ENCODE measurements around the gene KIN.
A peak's percentile ranks its signal among the peaks of the same experiment; 100 is the strongest.

KIN gene

DNA sequence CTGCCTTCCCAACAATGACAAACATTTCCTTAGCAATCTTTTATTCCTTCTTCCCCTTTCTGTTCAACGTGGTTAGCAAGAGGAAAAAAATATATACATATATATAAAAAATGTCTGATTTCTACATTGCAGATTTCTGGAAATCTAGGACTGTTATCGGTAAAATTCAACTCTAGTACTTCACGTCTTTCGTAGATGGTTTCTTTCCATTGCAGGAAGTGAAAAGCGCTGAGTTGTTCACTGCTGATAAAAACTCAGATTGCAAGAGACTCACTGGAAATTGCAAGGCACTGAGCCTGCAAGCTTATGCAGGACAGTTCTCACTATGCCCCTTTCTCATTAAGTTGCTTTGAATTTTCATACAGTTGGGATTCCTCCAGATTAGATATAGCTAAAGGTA, 23.9 kb downstream of the KIN start:
- no peak for TF ChIP-seq YY2 (tag by site-specific recombination; IDR thresholded peaks at IDR 0.05)
- TF ChIP-seq SALL2 (tag by site-specific recombination; IDR thresholded peaks at IDR 0.05; ENCODE audit: borderline replicate concordance) = no peak
- no peak for TF ChIP-seq ZNF157 (tag by site-specific recombination; IDR thresholded peaks at IDR 0.05)
- no peak for TF ChIP-seq ZNF184 (tag by site-specific recombination; IDR thresholded peaks at IDR 0.05)
- TF ChIP-seq ZNF138 (tag by site-specific recombination; IDR thresholded peaks at IDR 0.05; ENCODE audit: borderline replicate concordance) = no peak
- TF ChIP-seq ZNF529 (tag by site-specific recombination; IDR thresholded peaks at IDR 0.05; ENCODE audit: insufficient replicate concordance) = no peak
- TF ChIP-seq, protein P1, sequence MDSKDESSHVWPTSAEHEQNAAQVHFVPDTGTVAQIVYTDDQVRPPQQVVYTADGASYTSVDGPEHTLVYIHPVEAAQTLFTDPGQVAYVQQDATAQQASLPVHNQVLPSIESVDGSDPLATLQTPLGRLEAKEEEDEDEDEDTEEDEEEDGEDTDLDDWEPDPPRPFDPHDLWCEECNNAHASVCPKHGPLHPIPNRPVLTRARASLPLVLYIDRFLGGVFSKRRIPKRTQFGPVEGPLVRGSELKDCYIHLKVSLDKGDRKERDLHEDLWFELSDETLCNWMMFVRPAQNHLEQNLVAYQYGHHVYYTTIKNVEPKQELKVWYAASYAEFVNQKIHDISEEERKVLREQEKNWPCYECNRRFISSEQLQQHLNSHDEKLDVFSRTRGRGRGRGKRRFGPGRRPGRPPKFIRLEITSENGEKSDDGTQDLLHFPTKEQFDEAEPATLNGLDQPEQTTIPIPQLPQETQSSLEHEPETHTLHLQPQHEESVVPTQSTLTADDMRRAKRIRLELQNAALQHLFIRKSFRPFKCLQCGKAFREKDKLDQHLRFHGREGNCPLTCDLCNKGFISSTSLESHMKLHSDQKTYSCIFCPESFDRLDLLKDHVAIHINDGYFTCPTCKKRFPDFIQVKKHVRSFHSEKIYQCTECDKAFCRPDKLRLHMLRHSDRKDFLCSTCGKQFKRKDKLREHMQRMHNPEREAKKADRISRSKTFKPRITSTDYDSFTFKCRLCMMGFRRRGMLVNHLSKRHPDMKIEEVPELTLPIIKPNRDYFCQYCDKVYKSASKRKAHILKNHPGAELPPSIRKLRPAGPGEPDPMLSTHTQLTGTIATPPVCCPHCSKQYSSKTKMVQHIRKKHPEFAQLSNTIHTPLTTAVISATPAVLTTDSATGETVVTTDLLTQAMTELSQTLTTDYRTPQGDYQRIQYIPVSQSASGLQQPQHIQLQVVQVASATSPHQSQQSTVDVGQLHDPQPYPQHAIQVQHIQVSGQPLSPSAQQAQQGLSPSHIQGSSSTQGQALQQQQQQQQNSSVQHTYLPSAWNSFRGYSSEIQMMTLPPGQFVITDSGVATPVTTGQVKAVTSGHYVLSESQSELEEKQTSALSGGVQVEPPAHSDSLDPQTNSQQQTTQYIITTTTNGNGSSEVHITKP (tag by site-specific recombination; IDR thresholded peaks at IDR 0.05) = no peak
- Histone ChIP-seq H3K9me3 (ENCODE audit: control insufficient read depth, insufficient read depth, low read depth, low read length) (no peaks in the 10 kb centered on the region), H3K4me3 (ENCODE audit: low read depth, low read length) (no peak overlapping the region), H3K36me3 (ENCODE audit: control insufficient read depth in 2 of 2, insufficient read depth in 1 of 2, low read length in 2 of 2) (peaks cover 81 to 83% of the 10 kb centered on the region in 2 experiments), H3K4me1 (ENCODE audit: control insufficient read depth, insufficient read depth, low read length) (no peaks in the 10 kb centered on the region), H3K27ac (ENCODE audit: extremely low read depth, low read depth, low read length) (no peak overlapping the region)
- POLR2A ChIA-PET = no interaction called here
- CTCF ChIA-PET = no interaction called here

DNA sequence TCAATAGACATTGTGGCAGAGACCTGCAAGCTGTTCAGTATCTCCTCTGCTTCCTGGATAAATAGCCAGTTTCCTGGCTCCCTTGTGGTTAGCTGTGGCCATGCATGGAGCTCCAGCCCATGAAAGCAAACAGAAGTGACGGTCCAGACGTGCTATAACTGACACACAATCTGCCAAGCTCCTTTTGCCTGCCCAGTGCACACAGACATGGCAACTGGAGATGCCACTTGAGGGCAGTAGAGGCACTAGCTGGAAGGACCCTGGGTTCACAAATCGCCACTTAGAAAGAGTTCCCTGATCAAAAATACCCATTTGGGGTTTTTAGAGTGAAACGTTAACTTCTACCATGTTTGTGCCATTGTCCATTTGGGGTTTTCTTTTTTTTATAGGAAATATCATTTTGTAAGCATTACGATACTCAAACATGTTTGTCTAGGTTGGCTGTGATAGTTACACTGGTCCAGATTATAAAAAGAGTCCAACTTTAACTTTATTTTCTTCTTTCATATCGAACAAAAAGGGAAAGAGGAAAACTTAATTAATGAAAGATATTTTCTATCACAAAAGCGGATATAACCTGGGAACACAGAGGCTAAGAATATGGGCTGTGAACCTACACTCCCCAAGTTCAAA, 31.3 kb downstream of the KIN start:
- ChIA-PET POLR2A (no interaction called here), CTCF (interaction anchor here (0.6 to 1.2 kb wide), 7 partner anchors 18 to 1538 kb away, joined by 3 to 4 read pairs (median 3); no protein-coding TSS in a partner anchor)
- Histone ChIP-seq H3K4me1 (ENCODE audit: control insufficient read depth, insufficient read depth, low read length) (no peaks in the 10 kb centered on the region), H3K36me3 (ENCODE audit: control insufficient read depth in 2 of 2, insufficient read depth in 1 of 2, low read length in 2 of 2) (peaks cover 67 to 79% of the 10 kb centered on the region in 2 experiments), H3K9me3 (ENCODE audit: control insufficient read depth, insufficient read depth, low read depth, low read length) (no peaks in the 10 kb centered on the region), H3K27ac (ENCODE audit: extremely low read depth, low read depth, low read length) (no peak overlapping the region), H3K4me3 (ENCODE audit: low read depth, low read length) (no peak overlapping the region)
- TF ChIP-seq ZNF654 (tag by site-specific recombination; IDR thresholded peaks at IDR 0.05; ENCODE audit: low read depth) (peak; percentile 34), ZNF133 (tag by site-specific recombination; IDR thresholded peaks at IDR 0.05) (no peak)

DNA sequence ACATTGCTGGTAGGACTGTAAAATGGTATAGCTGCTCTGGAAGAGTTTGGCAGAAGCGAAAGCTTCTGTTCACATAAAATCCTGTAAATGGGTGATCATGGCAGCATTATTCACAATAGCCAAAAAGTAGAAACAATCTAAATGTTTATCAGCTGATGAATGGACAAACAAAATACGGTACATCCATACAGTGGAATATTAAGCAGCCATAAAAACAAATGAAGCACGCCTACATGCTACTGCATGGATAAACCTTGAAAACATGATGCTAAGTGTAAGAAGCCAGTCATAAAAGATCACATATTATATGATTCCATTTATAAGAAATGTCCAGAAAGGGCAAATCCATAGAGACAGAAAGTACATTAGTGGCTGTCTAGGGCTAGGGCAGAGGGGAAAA, 32.7 kb downstream of the KIN start:
- Histone ChIP-seq H3K9me3 (ENCODE audit: control insufficient read depth, insufficient read depth, low read depth, low read length) (no peaks in the 10 kb centered on the region), H3K4me1 (ENCODE audit: control insufficient read depth, insufficient read depth, low read length) (no peaks in the 10 kb centered on the region), H3K36me3 (ENCODE audit: control insufficient read depth in 2 of 2, insufficient read depth in 1 of 2, low read length in 2 of 2) (peaks cover 57 to 66% of the 10 kb centered on the region in 2 experiments), H3K4me3 (ENCODE audit: low read depth, low read length) (no peak overlapping the region), H3K27ac (ENCODE audit: extremely low read depth, low read depth, low read length) (no peak overlapping the region)
- ChIA-PET CTCF (interaction anchor here (0.7 kb wide), 1 partner anchor 1536 kb away, joined by 3 read pairs; no protein-coding TSS in a partner anchor), POLR2A (interaction anchor here (0.6 kb wide), 1 partner anchor 1867 kb away, joined by 4 read pairs; no protein-coding TSS in a partner anchor)
- TF ChIP-seq ZNF146 (tag by site-specific recombination; IDR thresholded peaks at IDR 0.05) = 0 out of 2 replicates have a peak, but pooled peaks have one; percentile 22
- no peak for TF ChIP-seq ZNF514 (tag by site-specific recombination; IDR thresholded peaks at IDR 0.05)

DNA sequence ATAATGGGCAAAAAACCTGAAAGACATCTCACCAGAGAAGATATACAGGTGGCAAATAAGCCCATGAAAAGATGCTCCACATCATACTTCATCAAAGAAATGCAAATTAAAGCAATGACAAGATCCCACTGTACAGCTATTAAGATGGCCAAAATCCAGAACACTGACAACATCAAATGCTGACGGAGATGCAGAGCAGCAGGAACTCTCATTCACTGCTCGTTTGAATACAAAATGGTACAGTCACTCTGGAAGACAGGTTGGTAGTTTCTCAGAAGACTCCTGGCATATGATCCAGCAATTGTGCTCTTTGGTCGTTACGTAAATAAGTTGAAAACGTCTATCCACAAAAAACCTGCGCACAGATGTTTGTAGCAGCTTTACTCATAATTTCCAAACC, 35.5 kb downstream of the KIN start:
- Histone ChIP-seq H3K4me3 (ENCODE audit: low read depth, low read length) (no peak overlapping the region), H3K9me3 (ENCODE audit: control insufficient read depth, insufficient read depth, low read depth, low read length) (no peaks in the 10 kb centered on the region), H3K4me1 (ENCODE audit: control insufficient read depth, insufficient read depth, low read length) (no peaks in the 10 kb centered on the region), H3K36me3 (ENCODE audit: control insufficient read depth in 2 of 2, insufficient read depth in 1 of 2, low read length in 2 of 2) (peaks cover 38 to 44% of the 10 kb centered on the region in 2 experiments), H3K27ac (ENCODE audit: extremely low read depth, low read depth, low read length) (no peak overlapping the region)
- ChIA-PET POLR2A (no interaction called here), CTCF (no interaction called here)
- no peak for TF ChIP-seq KLF9 (tag by site-specific recombination; IDR thresholded peaks at IDR 0.05; ENCODE audit: low read depth)
- TF ChIP-seq ZNF555 (tag by site-specific recombination; conservative IDR thresholded peaks at IDR 0.05) = no peak
- TF ChIP-seq ZNF140 (tag by site-specific recombination; IDR thresholded peaks at IDR 0.05) = no peak
- no peak for TF ChIP-seq GLIS1 (tag by site-specific recombination; IDR thresholded peaks at IDR 0.05)
- TF ChIP-seq, protein P2, sequence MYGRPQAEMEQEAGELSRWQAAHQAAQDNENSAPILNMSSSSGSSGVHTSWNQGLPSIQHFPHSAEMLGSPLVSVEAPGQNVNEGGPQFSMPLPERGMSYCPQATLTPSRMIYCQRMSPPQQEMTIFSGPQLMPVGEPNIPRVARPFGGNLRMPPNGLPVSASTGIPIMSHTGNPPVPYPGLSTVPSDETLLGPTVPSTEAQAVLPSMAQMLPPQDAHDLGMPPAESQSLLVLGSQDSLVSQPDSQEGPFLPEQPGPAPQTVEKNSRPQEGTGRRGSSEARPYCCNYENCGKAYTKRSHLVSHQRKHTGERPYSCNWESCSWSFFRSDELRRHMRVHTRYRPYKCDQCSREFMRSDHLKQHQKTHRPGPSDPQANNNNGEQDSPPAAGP (tag by site-specific recombination; IDR thresholded peaks at IDR 0.05) = no peak
- no peak for TF ChIP-seq ZBTB20 (tag by site-specific recombination; IDR thresholded peaks at IDR 0.05)
- no peak for TF ChIP-seq ZNF133 (tag by site-specific recombination; IDR thresholded peaks at IDR 0.05)
- TF ChIP-seq, protein P3, sequence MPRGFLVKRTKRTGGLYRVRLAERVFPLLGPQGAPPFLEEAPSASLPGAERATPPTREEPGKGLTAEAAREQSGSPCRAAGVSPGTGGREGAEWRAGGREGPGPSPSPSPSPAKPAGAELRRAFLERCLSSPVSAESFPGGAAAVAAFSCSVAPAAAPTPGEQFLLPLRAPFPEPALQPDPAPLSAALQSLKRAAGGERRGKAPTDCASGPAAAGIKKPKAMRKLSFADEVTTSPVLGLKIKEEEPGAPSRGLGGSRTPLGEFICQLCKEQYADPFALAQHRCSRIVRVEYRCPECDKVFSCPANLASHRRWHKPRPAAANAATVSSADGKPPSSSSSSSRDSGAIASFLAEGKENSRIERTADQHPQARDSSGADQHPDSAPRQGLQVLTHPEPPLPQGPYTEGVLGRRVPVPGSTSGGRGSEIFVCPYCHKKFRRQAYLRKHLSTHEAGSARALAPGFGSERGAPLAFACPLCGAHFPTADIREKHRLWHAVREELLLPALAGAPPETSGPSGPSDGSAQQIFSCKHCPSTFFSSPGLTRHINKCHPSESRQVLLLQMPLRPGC (tag by site-specific recombination; IDR thresholded peaks at IDR 0.05) = no peak
- no peak for TF ChIP-seq ZNF76 (tag by site-specific recombination; IDR thresholded peaks at IDR 0.05; ENCODE audit: borderline replicate concordance, low read depth)
- TF ChIP-seq IKZF3 (tag by site-specific recombination; IDR thresholded peaks at IDR 0.05) = no peak
